ENCODE results near the gene RNF168.

RNF168 gene

DNA sequence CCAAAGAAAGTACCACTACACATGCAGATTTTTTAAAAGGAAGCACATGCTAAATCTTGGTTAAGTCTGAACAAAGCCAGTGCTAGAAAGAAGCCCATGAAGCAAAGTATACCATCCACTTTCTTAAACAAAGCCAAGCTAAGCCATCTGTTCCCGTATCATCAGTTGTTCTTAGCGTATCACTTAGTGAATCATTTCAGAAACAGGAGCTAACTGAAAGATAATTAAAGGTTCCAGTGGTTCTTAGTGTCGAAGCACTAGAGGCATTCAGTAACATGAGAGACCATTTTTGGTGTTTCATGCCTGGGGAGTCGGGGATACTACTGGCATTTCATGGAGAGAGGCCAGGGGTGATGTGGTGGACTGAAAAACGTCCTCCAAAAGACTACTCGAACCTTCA lies 84.2 kb downstream of the RNF168 start:
- ChIA-PET POLR2A (no interaction called here), CTCF (no interaction called here)
- 0 out of 2 replicates have a peak, but pooled peaks have one; percentile 18 for TF ChIP-seq SP7 (tag by site-specific recombination; IDR thresholded peaks at IDR 0.05)
- TF ChIP-seq ZNF157 (tag by site-specific recombination; IDR thresholded peaks at IDR 0.05) = no peak
- Histone ChIP-seq H3K4me1 (ENCODE audit: control insufficient read depth, insufficient read depth, low read length) (0 out of 2 replicates have a peak, but pooled peaks cover 2% of the 10 kb centered on the region), H3K9me3 (ENCODE audit: control insufficient read depth, insufficient read depth, low read depth, low read length) (no peaks in the 10 kb centered on the region), H3K27ac (ENCODE audit: extremely low read depth, low read depth, low read length) (no peak overlapping the region), H3K4me3 (ENCODE audit: low read depth, low read length) (no peak overlapping the region), H3K36me3 (ENCODE audit: control insufficient read depth in 2 of 2, insufficient read depth in 1 of 2, low read length in 2 of 2) (no peaks in the 10 kb centered on the region; a peak in 1 of 3 replicates)

All from HEK293 (cell line).